ENCODE measurements around the gene GLT1D1. TPM values are rescaled to one million over a fixed set of nuclear protein-coding genes. Genes with fewer than 3 reads are reported as not detected.

GLT1D1 gene
- total and polyA plus RNA-seq, 2 of the 8 experiments (the other 6 are each of a cell fraction or from before 2014, with no cell fraction given) = 1.5 to 3.6 TPM

DNA sequence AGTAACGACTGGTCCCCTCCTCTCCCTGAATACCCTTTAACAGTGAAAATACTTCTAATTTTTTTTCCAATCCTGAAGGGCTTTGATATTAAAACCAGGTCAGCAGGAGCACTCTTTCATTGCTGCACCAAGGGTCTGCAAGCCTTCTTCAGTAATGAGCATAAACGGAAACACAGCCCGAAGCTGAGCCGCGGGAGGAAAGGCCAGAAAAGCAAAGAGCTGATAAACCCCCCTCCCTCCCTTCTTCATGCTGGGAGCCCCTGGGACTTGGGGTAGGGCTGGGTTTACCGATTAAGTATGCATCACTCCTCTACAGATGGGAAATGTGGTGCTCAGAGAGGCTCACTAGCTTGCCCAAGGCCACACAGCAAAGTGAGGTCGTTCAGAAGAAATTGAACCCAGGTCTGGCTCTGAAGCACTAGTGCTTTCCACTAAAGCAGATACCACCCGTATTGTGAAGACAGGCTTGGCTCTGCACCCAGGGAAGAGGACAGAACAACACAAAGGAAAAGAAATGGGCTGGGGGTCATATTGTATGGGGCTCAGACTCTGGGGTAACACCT lies 128.8 kb downstream of the GLT1D1 start:
- no peaks in the 10 kb centered on the region for H3K36me3 ChIP-seq (ENCODE audit: control insufficient read depth in 2 of 4, insufficient read depth in 4 of 4, low read length in 3 of 4)
- H3K4me2 ChIP-seq (ENCODE audit: insufficient read depth in 1 of 2, low read depth in 2 of 2, low read length in 2 of 2) = peak overlapping the region; percentile 2 to 52; a peak in 3 of 4 replicates
- no peaks in the 10 kb centered on the region; a peak in 1 of 7 replicates for H3K27me3 ChIP-seq (replicated peaks in 1 of 4; ENCODE audit: control insufficient read depth in 3 of 4, extremely low read depth in 1 of 4, insufficient read depth in 3 of 4, low read length in 3 of 4)
- peaks cover 0 to 14% (median 5%) of the 10 kb centered on the region in 4 experiments; a peak in 4 of 7 replicates for H3K4me1 ChIP-seq (replicated peaks in 1 of 4; ENCODE audit: control insufficient read depth in 3 of 4, insufficient read depth in 4 of 4, low read length in 3 of 4)
- ChIA-PET CTCF (ENCODE audit: partially characterized antibody) (interaction anchor here (0.7 to 3.3 kb wide), 4 partner anchors 13 to 220 kb away, joined by 3 to 18 read pairs (median 4); no protein-coding TSS in a partner anchor), POLR2A (ENCODE audit: partially characterized antibody) (interaction anchor here (1.6 to 2.5 kb wide), 2 partner anchors 10 to 12 kb away, joined by 5 to 9 read pairs; no protein-coding TSS in a partner anchor)
- H3K18ac ChIP-seq (ENCODE audit: extremely low read depth, low read length) = peak overlapping the region; percentile 95
- H2BK12ac ChIP-seq (ENCODE audit: low read depth, low read length) = no peak overlapping the region
- no peak for FAIRE-seq
- H3K79me1 ChIP-seq (ENCODE audit: low read depth, low read length) = no peaks in the 10 kb centered on the region
- no peak overlapping the region for H3K14ac ChIP-seq (ENCODE audit: insufficient read length)
- no peaks in the 10 kb centered on the region for H4K20me1 ChIP-seq (replicated peaks in 1 of 2; ENCODE audit: control insufficient read depth in 1 of 2, insufficient read depth in 2 of 2, low read length in 2 of 2)
- H2BK20ac ChIP-seq (ENCODE audit: low read length) = no peak overlapping the region
- H3K9me3 ChIP-seq (ENCODE audit: insufficient read depth in 2 of 2, low read depth in 1 of 2, low read length in 1 of 2) = no peaks in the 10 kb centered on the region
- H4K8ac ChIP-seq (ENCODE audit: extremely low read depth, insufficient read depth, low read length) = no peak overlapping the region
- no peaks in the 10 kb centered on the region for H3K23me2 ChIP-seq (ENCODE audit: low read depth, low read length)
- no peak overlapping the region for H3K23ac ChIP-seq (ENCODE audit: insufficient read length)
- H2AK5ac ChIP-seq (ENCODE audit: low read depth, low read length) = no peak overlapping the region
- H4K91ac ChIP-seq (replicated peaks; ENCODE audit: insufficient read length, low read length) = no peak overlapping the region
- no peak overlapping the region for H3K9ac ChIP-seq (replicated peaks in 1 of 4; ENCODE audit: extremely low read depth in 1 of 4, low read depth in 3 of 4, low read length in 3 of 4)
- H3K4me3 ChIP-seq (ENCODE audit: extremely low read depth in 1 of 4, insufficient read depth in 2 of 4, low read depth in 3 of 4, low read length in 4 of 4) = peak overlapping the region in 1 of 4 experiments; percentile 28; a peak in 2 of 8 replicates
- no peak overlapping the region for H3K56ac ChIP-seq (replicated peaks; ENCODE audit: insufficient read length, low read depth, low read length)
- H2AFZ ChIP-seq (ENCODE audit: low read length) = no peak overlapping the region
- WGBS, 2 experiments (ENCODE audit: extremely low coverage in 1 of 2, insufficient coverage in 1 of 2, insufficient read length in 1 of 2, insufficient replicate concordance in 2 of 2, low coverage in 1 of 2, low lambda C conversion rate in 2 of 2, missing lambda C conversion rate in 1 of 2) = 46% methylated on average over 5 of the region's 8 CpGs; no CpG with 5 or more reads in 1 of the 2 experiments
- H2BK120ac ChIP-seq (replicated peaks; ENCODE audit: low read depth, low read length) = no peak overlapping the region
- no peaks in the 10 kb centered on the region for H3K79me2 ChIP-seq (ENCODE audit: control insufficient read depth in 1 of 2, insufficient read depth in 2 of 2, low read length in 2 of 2)
- H2BK5ac ChIP-seq (ENCODE audit: low read depth, low read length) = peak overlapping the region; percentile 44; the same call in 1 of the 2 replicates
- no peak for DNase-seq (ENCODE audit: low read depth in 1 of 2, low spot score in 2 of 2)
- H3K27ac ChIP-seq (ENCODE audit: low read depth, low read length) = no peak overlapping the region
- no peak overlapping the region for H3K4ac ChIP-seq (replicated peaks; ENCODE audit: insufficient read length, low read depth, low read length)
- H4K5ac ChIP-seq (ENCODE audit: insufficient read length, low read depth, low read length) = no peak overlapping the region
- no peak overlapping the region for H2BK15ac ChIP-seq (ENCODE audit: low read length)
- TF ChIP-seq TAF1 (IDR thresholded peaks at IDR 0.05; ENCODE audit: low read depth, low read length) (no peak), HDAC2 (IDR thresholded peaks at IDR 0.05; ENCODE audit: borderline replicate concordance in 1 of 2, low read depth in 2 of 2, low read length in 2 of 2) (peak in 1 of 2 experiments; percentile 76; a peak in 1 of 4 replicates), POLR2A (IDR thresholded peaks at IDR 0.05; ENCODE audit: control extremely low read depth in 1 of 2, low read depth in 2 of 2, low read length in 2 of 2) (no peak), CEBPB (IDR thresholded peaks at IDR 0.05; ENCODE audit: low read depth, low read length) (no peak), KDM1A (IDR thresholded peaks at IDR 0.05; ENCODE audit: borderline replicate concordance, low read length) (peak; percentile 92), CHD1 (IDR thresholded peaks at IDR 0.05; ENCODE audit: low read depth, low read length) (no peak), EP300 (IDR thresholded peaks at IDR 0.05; ENCODE audit: borderline replicate concordance in 1 of 2, low read depth in 2 of 2, low read length in 2 of 2) (no peak), CBX5 (IDR thresholded peaks at IDR 0.05; ENCODE audit: low read depth, low read length) (no peak), EGR1 (IDR thresholded peaks at IDR 0.05; ENCODE audit: borderline replicate concordance, low read depth, low read length) (no peak), HDAC6 (IDR thresholded peaks at IDR 0.05; ENCODE audit: low read depth, low read length) (no peak), JUND (IDR thresholded peaks at IDR 0.05; ENCODE audit: low read length) (no peak), ZNF274 (IDR thresholded peaks at IDR 0.05; ENCODE audit: borderline replicate concordance, extremely low read depth, low read length) (no peak)
- TF ChIP-seq, protein P1, sequence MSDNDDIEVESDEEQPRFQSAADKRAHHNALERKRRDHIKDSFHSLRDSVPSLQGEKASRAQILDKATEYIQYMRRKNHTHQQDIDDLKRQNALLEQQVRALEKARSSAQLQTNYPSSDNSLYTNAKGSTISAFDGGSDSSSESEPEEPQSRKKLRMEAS (IDR thresholded peaks at IDR 0.05) = no peak

Measured in H1 (cell line).